Neutrophil (primary cell): Measurements from ENCODE around the gene GLYAT.

Experiments used
- H3K27ac ChIP-seq: fragments of 200-600 bp; sonication (generic); 2 replicates; pipeline ENCODE4 v1.5.1; 2016; ENCODE audit warnings: mild to moderate bottlenecking, moderate library complexity
- H3K27me3 ChIP-seq: fragments of 200-600 bp; sonication (generic); 2 replicates; pipeline ENCODE4 v1.6.0; 2016; ENCODE audit warnings: mild to moderate bottlenecking
- H3K36me3 ChIP-seq: fragments of 200-600 bp; sonication (generic); 2 replicates; pipeline ENCODE4 v1.5.1; 2017
- H3K4me1 ChIP-seq, 2 experiments: fragments of 200-600 bp in 1 of 2; sonication (generic) in 1 of 2; 1 replicate in 1 of 2; 2 replicates in 1 of 2; pipeline versions ENCODE4 v1.5.1 to v1.6.1; 2013 to 2016; ENCODE audit warnings: low read depth in 1 of 2, low read length in 1 of 2, mild to moderate bottlenecking in 1 of 2, moderate library complexity in 1 of 2; ENCODE audit not compliant: control insufficient read depth in 1 of 2, insufficient read depth in 1 of 2
- H3K4me3 ChIP-seq, 2 experiments: fragments of 200-600 bp in 1 of 2; sonication (generic) in 1 of 2; 1 replicate in 1 of 2; 2 replicates in 1 of 2; pipeline ENCODE4 v1.5.1; 2013 to 2016; ENCODE audit warnings: low read depth in 1 of 2, low read length in 1 of 2, mild to moderate bottlenecking in 1 of 2, moderate library complexity in 1 of 2
- H3K9me3 ChIP-seq: fragments of 200-600 bp; sonication (generic); 2 replicates; pipeline ENCODE4 v1.5.1; 2016
- CTCF ChIP-seq: fragments of 200-600 bp; sonication (generic); IDR thresholded peaks from 2 replicates; pipeline ENCODE4 v1.5.1; 2016; ENCODE audit warnings: antibody characterized with exemption

Gene GLYAT

GRCh38 chr11:58730507-58731089 lies 1.1 kb downstream of the GLYAT start:
- no peaks in the 10 kb centered on the region for H3K27me3 ChIP-seq
- H3K36me3 ChIP-seq: no peaks in the 10 kb centered on the region
- no peaks in the 10 kb centered on the region for H3K4me1 ChIP-seq
- H3K4me3 ChIP-seq: no peak overlapping the region
- no peaks in the 10 kb centered on the region for H3K9me3 ChIP-seq
- no peak for TF ChIP-seq CTCF
- no peak overlapping the region for H3K27ac ChIP-seq

- H3K4me3 ChIP-seq: no peak overlapping the region
- H3K36me3 ChIP-seq: no peaks in the 10 kb centered on the region
- no peaks in the 10 kb centered on the region for H3K4me1 ChIP-seq
- no peak overlapping the region for H3K27ac ChIP-seq
- H3K27me3 ChIP-seq: no peaks in the 10 kb centered on the region
- no peaks in the 10 kb centered on the region for H3K9me3 ChIP-seq
- no peak for TF ChIP-seq CTCF
Measured at GRCh38 chr11:58727415-58727797, 4.3 kb downstream of the GLYAT start.

GRCh38 chr11:58726737-58727414 lies 4.9 kb downstream of the GLYAT start:
- H3K4me3 ChIP-seq: no peak overlapping the region

GRCh38 chr11:58719406-58720117 lies 12.2 kb downstream of the GLYAT start:
- no peaks in the 10 kb centered on the region for H3K9me3 ChIP-seq
- no peak for TF ChIP-seq CTCF
- no peak overlapping the region for H3K27ac ChIP-seq
- H3K36me3 ChIP-seq: no peaks in the 10 kb centered on the region
- H3K27me3 ChIP-seq: no peaks in the 10 kb centered on the region
- H3K4me3 ChIP-seq: no peak overlapping the region
- H3K4me1 ChIP-seq: no peaks in the 10 kb centered on the region

More at GRCh38 chr11:58726737-58727414, 4.9 kb downstream of the GLYAT start:
- H3K9me3 ChIP-seq: no peaks in the 10 kb centered on the region
- no peak for TF ChIP-seq CTCF
- no peaks in the 10 kb centered on the region for H3K36me3 ChIP-seq
- no peaks in the 10 kb centered on the region for H3K27me3 ChIP-seq
- H3K4me1 ChIP-seq: no peaks in the 10 kb centered on the region
- no peak overlapping the region for H3K27ac ChIP-seq

- no peak for TF ChIP-seq CTCF
- no peak overlapping the region for H3K4me3 ChIP-seq
- no peaks in the 10 kb centered on the region for H3K27me3 ChIP-seq
- no peaks in the 10 kb centered on the region for H3K4me1 ChIP-seq
- no peaks in the 10 kb centered on the region for H3K36me3 ChIP-seq
- H3K27ac ChIP-seq: no peak overlapping the region
- H3K9me3 ChIP-seq: no peaks in the 10 kb centered on the region
Measured at GRCh38 chr11:58712531-58712930, 19.2 kb downstream of the GLYAT start.
